Cardiac muscle cell (in vitro differentiated cells and primary cell): Measurements from ENCODE around the gene NR1H3. TPM values are rescaled to one million over a fixed set of nuclear protein-coding genes. Genes with fewer than 3 reads are reported as not detected.
A peak's percentile ranks its signal among the peaks of the same experiment; 100 is the strongest.

Source experiments
- DNase-seq, 2 donors: peaks; one replicate each; pipeline versions ENCODE4 v3.0.0 to v3.0.0-alpha.2; 2010 to 2017; ENCODE audit warnings: low read depth in 1 of 2, low spot score in 1 of 2
- H3K27ac ChIP-seq: fragments of 200-600 bp; sonication (generic); 2 replicates; pipeline ENCODE4 v1.5.1; 2016
- H3K27me3 ChIP-seq: fragments of 200-600 bp; sonication (generic); 2 replicates; pipeline ENCODE4 v1.6.0; 2016; ENCODE audit warnings: control low read depth
- H3K36me3 ChIP-seq: fragments of 200-600 bp; sonication (generic); 2 replicates; pipeline ENCODE4 v1.5.1; 2016; ENCODE audit warnings: control low read depth
- H3K4me1 ChIP-seq: fragments of 200-600 bp; sonication (generic); 2 replicates; pipeline ENCODE4 v1.8.1; 2017; ENCODE audit warnings: low read depth, mild to moderate bottlenecking, mixed run types
- H3K4me3 ChIP-seq: fragments of 200-600 bp; sonication (generic); 2 replicates; pipeline ENCODE4 v1.5.1; 2016; ENCODE audit warnings: mild to moderate bottlenecking
- H3K9me3 ChIP-seq: fragments of 200-600 bp; sonication (generic); 2 replicates; pipeline ENCODE4 v1.5.1; 2017; ENCODE audit warnings: low read depth, mild to moderate bottlenecking, control low read depth
- polyA plus RNA-seq: library from polyadenylated mRNA; unstranded; fragments of >200 nt; fragmentation: Nextera tagmentation; extraction: Ambion mirVana; gene quantifications from 2 replicates; pipeline ENCODE4 v1.2.1, GENCODE V29; 2016
- total RNA-seq: library from RNA; depleted of rRNA; stranded (reverse); fragments of >200 nt; gene quantifications from 2 replicates; pipeline ENCODE4 v1.2.3, GENCODE V29; 2016
- TF ChIP-seq, protein P1 (sequence below): IDR thresholded peaks from 2 replicates; pipeline ENCODE4 v1.5.1; 2012; ENCODE audit warnings: low read depth, mild to moderate bottlenecking, low read length

Gene NR1H3
- total and polyA plus RNA-seq, 2 experiments from 2014 or later, result 16.2 to 31.6 TPM

DNA sequence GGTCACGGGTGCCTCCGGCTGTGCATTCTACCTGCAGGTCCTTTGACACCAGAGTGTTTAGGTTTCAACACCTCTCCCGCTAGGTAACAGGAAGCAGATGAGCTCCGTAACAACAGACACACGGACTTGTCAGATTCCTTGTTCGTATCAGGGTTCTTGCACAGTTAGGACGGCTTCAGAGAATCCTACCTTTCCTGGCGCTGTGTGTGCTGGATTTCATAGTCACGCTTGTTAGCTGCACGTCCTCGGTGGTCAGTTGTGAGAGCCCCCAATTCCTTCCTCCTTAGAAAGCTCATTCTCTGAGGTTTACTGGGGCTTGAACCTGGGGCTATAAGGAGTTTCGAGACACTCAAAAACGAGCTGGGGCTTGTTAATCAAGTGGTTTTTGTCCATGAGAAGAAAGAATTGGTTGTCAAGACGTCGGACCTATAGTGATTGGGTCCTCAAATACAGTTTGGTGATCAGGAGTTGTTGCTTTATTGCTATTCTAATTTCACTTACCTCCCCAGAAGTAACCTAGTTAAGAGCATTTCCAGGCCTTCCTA, 42.4 kb upstream of the NR1H3 start:
- H3K27me3 ChIP-seq, result no peaks in the 10 kb centered on the region
- peak overlapping the region; percentile 83 for H3K27ac ChIP-seq
- TF ChIP-seq, protein P1, sequence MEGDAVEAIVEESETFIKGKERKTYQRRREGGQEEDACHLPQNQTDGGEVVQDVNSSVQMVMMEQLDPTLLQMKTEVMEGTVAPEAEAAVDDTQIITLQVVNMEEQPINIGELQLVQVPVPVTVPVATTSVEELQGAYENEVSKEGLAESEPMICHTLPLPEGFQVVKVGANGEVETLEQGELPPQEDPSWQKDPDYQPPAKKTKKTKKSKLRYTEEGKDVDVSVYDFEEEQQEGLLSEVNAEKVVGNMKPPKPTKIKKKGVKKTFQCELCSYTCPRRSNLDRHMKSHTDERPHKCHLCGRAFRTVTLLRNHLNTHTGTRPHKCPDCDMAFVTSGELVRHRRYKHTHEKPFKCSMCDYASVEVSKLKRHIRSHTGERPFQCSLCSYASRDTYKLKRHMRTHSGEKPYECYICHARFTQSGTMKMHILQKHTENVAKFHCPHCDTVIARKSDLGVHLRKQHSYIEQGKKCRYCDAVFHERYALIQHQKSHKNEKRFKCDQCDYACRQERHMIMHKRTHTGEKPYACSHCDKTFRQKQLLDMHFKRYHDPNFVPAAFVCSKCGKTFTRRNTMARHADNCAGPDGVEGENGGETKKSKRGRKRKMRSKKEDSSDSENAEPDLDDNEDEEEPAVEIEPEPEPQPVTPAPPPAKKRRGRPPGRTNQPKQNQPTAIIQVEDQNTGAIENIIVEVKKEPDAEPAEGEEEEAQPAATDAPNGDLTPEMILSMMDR, result no peak
- H3K4me1 ChIP-seq, result peaks cover 34% of the 10 kb centered on the region
- no peaks in the 10 kb centered on the region for H3K36me3 ChIP-seq
- no peak for DNase-seq
- no peaks in the 10 kb centered on the region for H3K9me3 ChIP-seq
- peak overlapping the region; percentile 42 for H3K4me3 ChIP-seq

DNA sequence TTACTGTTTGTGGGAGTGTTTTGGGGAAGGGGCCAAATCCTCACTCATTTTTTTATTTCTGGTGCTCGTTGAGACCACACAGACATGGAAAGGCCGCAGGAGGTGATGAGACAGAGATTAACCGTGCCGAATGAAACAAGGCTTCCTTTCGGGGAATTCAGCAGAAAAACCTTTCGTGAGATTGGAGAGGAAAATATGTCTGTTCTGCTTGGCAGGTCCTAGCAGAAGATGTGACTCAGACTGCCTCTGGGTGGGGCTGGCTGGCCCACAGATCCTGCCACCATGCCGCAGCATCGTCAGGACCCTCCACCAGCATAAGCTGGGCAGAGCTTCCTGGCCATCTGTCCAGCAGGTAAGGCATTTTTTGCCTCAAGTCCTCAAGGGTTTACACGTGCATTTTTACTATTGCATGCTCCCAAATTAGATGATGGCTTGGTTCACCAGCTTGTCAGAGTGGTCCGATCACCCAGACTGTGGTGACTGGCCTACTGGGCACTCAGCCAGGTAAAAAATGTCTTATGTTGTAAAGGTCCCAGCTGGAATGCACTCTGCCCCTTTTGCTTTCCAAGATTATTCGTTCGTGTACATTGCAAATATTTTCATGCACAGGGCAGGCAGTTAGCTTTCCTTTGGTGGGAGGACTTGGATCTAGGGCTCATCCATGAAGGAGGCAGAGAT, 41.5 kb upstream of the NR1H3 start:
- Histone ChIP-seq H3K27ac (peak overlapping the region; percentile 83), H3K4me1 (peaks cover 41% of the 10 kb centered on the region), H3K4me3 (peak overlapping the region; percentile 42), H3K36me3 (no peaks in the 10 kb centered on the region), H3K9me3 (no peaks in the 10 kb centered on the region), H3K27me3 (no peaks in the 10 kb centered on the region)
- TF ChIP-seq, protein P1, result no peak
- peak; percentile 62 to 81 for DNase-seq

DNA sequence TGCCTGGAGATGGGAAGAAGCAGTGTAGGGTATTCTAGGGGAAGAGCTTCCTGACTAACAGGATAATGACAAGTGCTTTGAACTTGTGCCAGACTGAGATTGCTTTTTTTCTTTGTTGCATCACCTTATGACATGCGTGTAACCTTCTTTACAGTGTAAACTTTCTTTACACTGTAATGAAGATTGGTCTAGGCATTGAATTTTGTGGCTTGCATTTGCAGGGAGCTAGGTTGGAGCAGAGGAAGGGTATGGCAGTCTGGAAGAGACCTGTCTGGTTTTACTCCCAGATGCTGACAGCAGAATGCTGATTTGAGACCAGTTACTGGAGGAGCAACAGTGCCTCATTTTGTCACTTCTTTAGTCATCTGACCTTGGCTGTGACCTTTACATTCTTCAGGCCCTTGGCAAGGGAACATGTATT, 37.4 kb upstream of the NR1H3 start:
- H3K27ac ChIP-seq, result peak overlapping the region; percentile 98
- H3K4me1 ChIP-seq, result peaks cover 37% of the 10 kb centered on the region
- H3K9me3 ChIP-seq, result no peaks in the 10 kb centered on the region
- TF ChIP-seq, protein P1, result no peak
- H3K4me3 ChIP-seq, result no peak overlapping the region
- no peaks in the 10 kb centered on the region for H3K27me3 ChIP-seq
- H3K36me3 ChIP-seq, result peaks cover 5% of the 10 kb centered on the region
- DNase-seq, result peak; percentile 82 to 88

DNA sequence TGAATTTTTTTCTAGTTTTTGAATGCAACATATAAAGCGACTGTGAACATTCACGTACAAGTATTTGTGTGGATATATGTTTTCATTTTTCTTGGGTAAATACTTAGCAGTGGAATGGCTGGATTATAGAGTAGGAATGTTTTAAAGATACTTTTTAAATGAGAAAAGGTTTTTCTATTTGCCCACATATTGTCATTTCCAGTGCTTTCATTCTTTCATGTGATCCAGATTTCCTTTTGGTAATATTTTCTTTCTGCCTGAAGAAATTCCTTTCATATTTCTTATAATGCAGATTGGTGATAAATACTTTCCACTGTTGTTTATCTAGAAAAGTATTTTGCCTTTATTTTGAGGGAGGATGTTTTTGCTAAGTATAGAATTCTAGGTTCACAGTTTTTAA, 35.1 kb upstream of the NR1H3 start:
- Histone ChIP-seq H3K4me1 (peaks cover 27% of the 10 kb centered on the region), H3K36me3 (peaks cover 5% of the 10 kb centered on the region), H3K27me3 (no peaks in the 10 kb centered on the region), H3K9me3 (no peaks in the 10 kb centered on the region), H3K4me3 (no peak overlapping the region), H3K27ac (no peak overlapping the region)
- TF ChIP-seq, protein P1, result no peak
- no peak for DNase-seq

DNA sequence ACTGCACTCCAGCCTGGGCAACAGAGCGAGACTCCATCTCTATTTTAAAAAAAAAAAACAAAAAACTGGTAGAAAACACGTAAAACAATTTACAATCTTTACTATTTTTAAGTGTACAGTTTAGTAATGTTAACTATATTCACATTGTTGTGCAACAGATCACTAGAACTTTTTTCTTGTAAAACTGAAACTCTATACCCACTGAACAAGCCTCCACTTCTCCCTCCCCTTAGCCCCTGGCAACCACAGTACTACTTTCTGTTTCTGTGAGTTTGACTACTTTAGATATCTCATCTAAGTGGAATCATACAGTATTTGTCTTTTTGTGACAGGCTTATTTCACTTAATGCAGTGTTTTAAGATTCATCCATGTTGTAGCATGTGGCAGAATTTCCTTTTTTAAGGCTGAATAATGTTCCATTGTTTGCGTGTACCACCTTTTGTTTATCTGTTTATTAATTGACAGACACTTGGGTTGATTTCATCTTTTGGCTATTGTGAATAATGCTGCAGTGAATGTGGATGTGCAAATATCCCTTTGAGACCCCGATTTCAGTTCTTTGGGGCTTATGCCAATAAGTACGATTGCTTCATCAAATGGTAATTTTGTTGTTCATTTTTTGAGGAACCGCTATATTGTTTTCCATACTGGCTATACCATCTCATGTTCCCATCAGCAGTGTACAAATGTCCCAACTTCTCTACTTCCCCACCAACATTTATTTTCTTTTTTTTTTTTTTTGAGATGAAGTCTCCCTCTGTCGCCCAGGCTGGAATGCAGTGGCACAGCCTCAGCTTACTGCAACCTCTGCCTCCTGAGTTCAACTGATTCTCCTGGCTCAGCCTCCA, 32.0 kb upstream of the NR1H3 start:
- TF ChIP-seq, protein P1, result no peak
- peaks cover 5% of the 10 kb centered on the region for H3K36me3 ChIP-seq
- H3K27me3 ChIP-seq, result no peaks in the 10 kb centered on the region
- H3K4me3 ChIP-seq, result no peak overlapping the region
- no peaks in the 10 kb centered on the region for H3K9me3 ChIP-seq
- no peak overlapping the region for H3K27ac ChIP-seq
- H3K4me1 ChIP-seq, result peaks cover 4% of the 10 kb centered on the region
- DNase-seq, result no peak
